HG03571 (cell line): ENCODE data around the gene KIAA1671.

ENCODE experiments used
- ATAC-seq: cut with Tn5 transposase; IDR thresholded peaks from one replicate; pipeline ENCODE4 v1.9.1; 2021; ENCODE audit not compliant: unreplicated experiment

The KIAA1671 gene

GRCh38 chr22:25064894-25065560, 112.5 kb downstream of the KIAA1671 start:
- no peak for ATAC-seq

- no peak for ATAC-seq
Observed at GRCh38 chr22:25066861-25067435, 114.4 kb downstream of the KIAA1671 start.

- ATAC-seq = no peak
Observed at GRCh38 chr22:25067851-25068421, 115.4 kb downstream of the KIAA1671 start.

GRCh38 chr22:25068707-25069106, 116.2 kb downstream of the KIAA1671 start:
- ATAC-seq = no peak

GRCh38 chr22:25069426-25069757, 116.9 kb downstream of the KIAA1671 start:
- ATAC-seq = no peak

GRCh38 chr22:25069758-25070481, 117.4 kb downstream of the KIAA1671 start:
- ATAC-seq = no peak

GRCh38 chr22:25070956-25071355, 118.4 kb downstream of the KIAA1671 start:
- ATAC-seq = no peak

GRCh38 chr22:25071720-25072119, 119.2 kb downstream of the KIAA1671 start:
- ATAC-seq = no peak

GRCh38 chr22:25072406-25072805, 119.9 kb downstream of the KIAA1671 start:
- ATAC-seq = no peak

- ATAC-seq = no peak
Observed at GRCh38 chr22:25076336-25076735, 123.8 kb downstream of the KIAA1671 start.

GRCh38 chr22:25077056-25077455, 124.5 kb downstream of the KIAA1671 start:
- ATAC-seq = no peak

- ATAC-seq = no peak
Observed at GRCh38 chr22:25077964-25078363, 125.4 kb downstream of the KIAA1671 start.

GRCh38 chr22:25078591-25078990, 126.1 kb downstream of the KIAA1671 start:
- ATAC-seq = no peak

GRCh38 chr22:25080855-25081254, 128.3 kb downstream of the KIAA1671 start:
- no peak for ATAC-seq

GRCh38 chr22:25081409-25081824, 128.9 kb downstream of the KIAA1671 start:
- no peak for ATAC-seq

GRCh38 chr22:25082096-25082495, 129.6 kb downstream of the KIAA1671 start:
- no peak for ATAC-seq

- ATAC-seq = no peak
Observed at GRCh38 chr22:25083056-25083806, 130.7 kb downstream of the KIAA1671 start.

GRCh38 chr22:25083807-25084200, 131.3 kb downstream of the KIAA1671 start:
- ATAC-seq = no peak

GRCh38 chr22:25084405-25085107, 132.0 kb downstream of the KIAA1671 start:
- ATAC-seq = no peak

GRCh38 chr22:25085156-25085555, 132.6 kb downstream of the KIAA1671 start:
- no peak for ATAC-seq
